PFSK-1 (cell line): ENCODE results near the gene HOTAIR.

ENCODE experiments used
- POLR2AphosphoS5 ChIP-seq: IDR thresholded peaks from 2 replicates; pipeline ENCODE4 v1.6.1; 2012; ENCODE audit warnings: low read depth, mild to moderate bottlenecking, control low read depth, low read length, moderate library complexity
- REST ChIP-seq, 2 experiments: IDR thresholded peaks; 2 replicates each; pipeline versions ENCODE4 v1.6.1 to v1.8.0; 2011 to 2012; ENCODE audit warnings: low read depth in 2 of 2, low read length in 2 of 2, control low read depth in 1 of 2, inconsistent platforms in 1 of 2, mild to moderate bottlenecking in 1 of 2, moderate library complexity in 1 of 2; ENCODE audit not compliant: insufficient read depth in 1 of 2

DNA sequence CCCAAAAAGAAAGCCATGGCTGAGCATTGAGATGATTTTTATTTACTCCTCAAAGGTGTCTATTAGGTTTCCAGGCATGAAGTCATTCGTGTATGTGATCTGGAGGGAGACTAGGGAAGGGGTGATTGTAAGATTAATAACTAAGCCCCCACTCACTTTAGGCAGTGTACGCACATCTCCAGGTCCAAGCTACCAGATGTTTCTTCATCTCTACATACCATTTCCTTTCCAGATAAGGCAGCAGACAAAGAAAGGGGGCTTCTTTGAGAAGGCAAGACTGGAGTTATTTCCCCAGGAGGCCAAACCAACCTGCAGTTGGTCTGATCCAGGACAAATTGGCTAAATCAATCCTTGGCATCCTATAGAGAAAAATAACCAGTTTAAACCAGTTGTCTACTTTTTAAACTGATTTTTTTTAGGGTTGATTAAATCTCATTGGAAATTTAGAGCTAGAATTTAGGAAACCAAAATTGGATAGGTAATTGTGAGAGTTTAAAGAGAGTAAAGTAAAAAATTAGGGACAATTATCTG lies 32.2 kb downstream of the HOTAIR start:
- no peak for TF ChIP-seq POLR2AphosphoS5
- no peak for TF ChIP-seq REST (IDR thresholded peaks at IDR 0.05; ENCODE audit: insufficient read depth in 1 of 2, low read depth in 2 of 2, low read length in 2 of 2)
